Naive thymus-derived CD8-positive, alpha-beta T cell (primary cell): ENCODE measurements around the gene GRK1. TPM values are rescaled to one million over a fixed set of nuclear protein-coding genes. Genes with fewer than 3 reads are reported as not detected.
A peak's percentile ranks its signal among the peaks of the same experiment; 100 is the strongest.

ENCODE experiments used
- ATAC-seq, 2 donors: fragments of 150-1000 bp; cut with Tn5 transposase in 1 of 2; sonication (Bioruptor Pico), chemical (Tn5 transposase) in 1 of 2; 1 replicate in 1 of 2; 2 replicates in 1 of 2; pipeline ENCODE4 v1.10.0; 2021; ENCODE audit warnings: mild to moderate bottlenecking in 2 of 2, moderate library complexity in 2 of 2
- POLR2A ChIA-PET: fragments of 350-600 bp; sonication (Branson Sonifier 250); formaldehyde crosslinking; loops from one replicate; lab custom pipeline; 2021; ENCODE audit warnings: antibody characterized with exemption; lab: Charles Lee
- DNase-seq, 10 donors: peaks; one replicate each; pipeline versions ENCODE4 v3.0.0 to v3.0.0-alpha.2; 2020 to 2022
- H3K27ac Mint-ChIP-seq, 10 donors: one replicate each; pipeline ENCODE4 v1.8.0; 2020 to 2022; ENCODE audit warnings: mild to moderate bottlenecking in 10 of 10, mixed read lengths in 10 of 10, moderate library complexity in 4 of 10, inconsistent platforms in 1 of 10
- H3K27me3 Mint-ChIP-seq, 5 donors: one replicate each; pipeline ENCODE4 v1.8.0; 2021 to 2022; ENCODE audit warnings: mixed read lengths in 5 of 5
- H3K36me3 Mint-ChIP-seq, 3 donors: one replicate each; pipeline ENCODE4 v1.8.0; 2020 to 2022; ENCODE audit warnings: mixed read lengths in 3 of 3, mild to moderate bottlenecking in 2 of 3, inconsistent platforms in 1 of 3
- H3K4me1 Mint-ChIP-seq, 4 donors: one replicate each; pipeline ENCODE4 v1.8.0; 2021 to 2022; ENCODE audit warnings: mixed read lengths in 4 of 4
- H3K4me3 Mint-ChIP-seq, 10 donors: one replicate each; pipeline ENCODE4 v1.8.0; 2020 to 2022; ENCODE audit warnings: mild to moderate bottlenecking in 10 of 10, mixed read lengths in 10 of 10, moderate library complexity in 6 of 10, inconsistent platforms in 1 of 10
- H3K9me3 Mint-ChIP-seq, 9 donors: one replicate each; pipeline ENCODE4 v1.8.0; 2020 to 2022; ENCODE audit warnings: mixed read lengths in 9 of 9, mild to moderate bottlenecking in 3 of 9, inconsistent platforms in 1 of 9, moderate library complexity in 1 of 9
- polyA plus RNA-seq, 3 donors: library from polyadenylated mRNA; unstranded; fragments of 300-500 nt; fragmentation: Illumina TruSeq; gene quantifications; one replicate each; pipeline ENCODE4 v1.2.3, GENCODE V29; 2021
- total RNA-seq, 8 experiments: library from RNA in 2 of 8; stranded (reverse) in 2 of 8; gene quantifications; one replicate each; pipeline ENCODE4 v1.2.3 and lab custom pipeline; 2021 to 2026

Gene GRK1
- total and polyA plus RNA-seq, 5 experiments from 2014 or later, result not detected

- peaks cover 0 to 18% (median 9%) of the 10 kb centered on the region in 4 donors for H3K4me1 Mint-ChIP-seq
- POLR2A ChIA-PET, result no interaction called here
- DNase-seq (peak in 1 of 10 donors; percentile 4), ATAC-seq (no peak)
- H3K27ac Mint-ChIP-seq, result peak overlapping the region in 5 of 10 donors; percentile 7 to 81 (median 35)
- H3K4me3 Mint-ChIP-seq, result no peak overlapping the region
- H3K27me3 Mint-ChIP-seq, result no peaks in the 10 kb centered on the region
- H3K9me3 Mint-ChIP-seq, result peaks cover 0 to 2% (median 0%) of the 10 kb centered on the region in 9 donors
- peaks cover 0 to 19% (median 11%) of the 10 kb centered on the region in 3 donors for H3K36me3 Mint-ChIP-seq
These were observed 40.9 kb upstream of the GRK1 start for GRCh38 chr13:113625965-113626721.

- ATAC-seq (no peak), DNase-seq (peak in 1 of 10 donors; percentile 35)
- peaks cover 0 to 2% (median 0%) of the 10 kb centered on the region in 9 donors for H3K9me3 Mint-ChIP-seq
- H3K4me1 Mint-ChIP-seq, result peaks cover 0 to 26% (median 10%) of the 10 kb centered on the region in 4 donors
- H3K36me3 Mint-ChIP-seq, result peaks cover 0 to 19% (median 18%) of the 10 kb centered on the region in 3 donors
- H3K27me3 Mint-ChIP-seq, result no peaks in the 10 kb centered on the region
- POLR2A ChIA-PET, result no interaction called here
- peak overlapping the region in 3 of 10 donors; percentile 31 to 35 (median 34) for H3K27ac Mint-ChIP-seq
- no peak overlapping the region for H3K4me3 Mint-ChIP-seq
These were observed 39.9 kb upstream of the GRK1 start for GRCh38 chr13:113627136-113627535.

- H3K4me1 Mint-ChIP-seq, result peaks cover 9 to 36% (median 17%) of the 10 kb centered on the region in 4 donors
- DNase-seq, result peak in 1 of 10 donors; percentile 28
- peaks cover 0 to 23% (median 20%) of the 10 kb centered on the region in 3 donors for H3K36me3 Mint-ChIP-seq
- POLR2A ChIA-PET, result no interaction called here
- ATAC-seq, result no peak
- H3K9me3 Mint-ChIP-seq, result peaks cover 0 to 2% (median 0%) of the 10 kb centered on the region in 9 donors
- peak overlapping the region in 1 of 10 donors; percentile 20 for H3K4me3 Mint-ChIP-seq
- H3K27ac Mint-ChIP-seq, result peak overlapping the region in 4 of 10 donors; percentile 14 to 79 (median 64)
- H3K27me3 Mint-ChIP-seq, result no peaks in the 10 kb centered on the region
These were observed 38.4 kb upstream of the GRK1 start for GRCh38 chr13:113628291-113629270.

GRCh38 chr13:113629866-113630265 lies 37.2 kb upstream of the GRK1 start:
- peaks cover 21 to 45% (median 27%) of the 10 kb centered on the region in 4 donors for H3K4me1 Mint-ChIP-seq
- POLR2A ChIA-PET, result interaction anchor here (0.7 kb wide), 1 partner anchor 650 kb away, joined by 3 read pairs; no protein-coding TSS in a partner anchor
- DNase-seq (peak in 1 of 10 donors; percentile 57), ATAC-seq (no peak)
- H3K27ac Mint-ChIP-seq, result peak overlapping the region in 3 of 10 donors; percentile 7 to 79 (median 14)
- no peaks in the 10 kb centered on the region for H3K27me3 Mint-ChIP-seq
- no peak overlapping the region for H3K4me3 Mint-ChIP-seq
- peaks cover 0 to 20% (median 18%) of the 10 kb centered on the region in 3 donors for H3K36me3 Mint-ChIP-seq
- peaks cover 0 to 2% (median 0%) of the 10 kb centered on the region in 9 donors for H3K9me3 Mint-ChIP-seq

GRCh38 chr13:113630296-113630695 lies 36.7 kb upstream of the GRK1 start:
- Mint-ChIP-seq H3K4me3 (no peak overlapping the region), H3K4me1 (peaks cover 24 to 50% (median 31%) of the 10 kb centered on the region in 4 donors), H3K9me3 (peaks cover 0 to 2% (median 0%) of the 10 kb centered on the region in 9 donors), H3K27me3 (no peaks in the 10 kb centered on the region), H3K36me3 (peaks cover 0 to 20% (median 19%) of the 10 kb centered on the region in 3 donors), H3K27ac (peak overlapping the region in 3 of 10 donors; percentile 28 to 79 (median 59))
- POLR2A ChIA-PET, result no interaction called here
- no peak for ATAC-seq
- peak in 1 of 10 donors; percentile 22 for DNase-seq

GRCh38 chr13:113630804-113631203 lies 36.2 kb upstream of the GRK1 start:
- Mint-ChIP-seq H3K27ac (peak overlapping the region in 4 of 10 donors; percentile 56 to 82 (median 69)), H3K9me3 (peaks cover 0 to 2% (median 0%) of the 10 kb centered on the region in 9 donors), H3K4me1 (peaks cover 24 to 53% (median 32%) of the 10 kb centered on the region in 4 donors), H3K4me3 (no peak overlapping the region), H3K27me3 (no peaks in the 10 kb centered on the region), H3K36me3 (peaks cover 0 to 20% (median 19%) of the 10 kb centered on the region in 3 donors)
- DNase-seq (peak in 1 of 10 donors; percentile 9), ATAC-seq (no peak)
- POLR2A ChIA-PET, result interaction anchor here (0.6 kb wide), 1 partner anchor 479 kb away, joined by 3 read pairs; no protein-coding TSS in a partner anchor

- Mint-ChIP-seq H3K9me3 (peaks cover 0 to 2% (median 0%) of the 10 kb centered on the region in 9 donors), H3K4me3 (no peak overlapping the region), H3K27ac (peak overlapping the region in 7 of 10 donors; percentile 4 to 87 (median 73)), H3K27me3 (no peaks in the 10 kb centered on the region), H3K4me1 (peaks cover 24 to 60% (median 32%) of the 10 kb centered on the region in 4 donors), H3K36me3 (peaks cover 0 to 22% (median 22%) of the 10 kb centered on the region in 3 donors)
- POLR2A ChIA-PET, result interaction anchor here (0.6 kb wide), 1 partner anchor 479 kb away, joined by 3 read pairs; no protein-coding TSS in a partner anchor
- ATAC-seq (no peak), DNase-seq (peak in 1 of 10 donors; percentile 34)
These were observed 35.5 kb upstream of the GRK1 start for GRCh38 chr13:113631341-113632095.

- POLR2A ChIA-PET, result no interaction called here
- ATAC-seq (no peak), DNase-seq (peak in 2 of 10 donors; percentile 25 to 60)
- H3K9me3 Mint-ChIP-seq, result peaks cover 0 to 2% (median 0%) of the 10 kb centered on the region in 9 donors
- H3K4me1 Mint-ChIP-seq, result peaks cover 22 to 67% (median 32%) of the 10 kb centered on the region in 4 donors
- H3K27ac Mint-ChIP-seq, result peak overlapping the region in 9 of 10 donors; percentile 11 to 96 (median 90)
- H3K27me3 Mint-ChIP-seq, result no peaks in the 10 kb centered on the region
- peaks cover 0 to 25% (median 25%) of the 10 kb centered on the region in 3 donors for H3K36me3 Mint-ChIP-seq
- peak overlapping the region; percentile 44 to 82 (median 66) for H3K4me3 Mint-ChIP-seq
These were observed 34.1 kb upstream of the GRK1 start for GRCh38 chr13:113632706-113633484.

GRCh38 chr13:113633485-113633873 lies 33.5 kb upstream of the GRK1 start:
- DNase-seq (peak in 1 of 10 donors; percentile 61), ATAC-seq (no peak)
- Mint-ChIP-seq H3K27ac (peak overlapping the region in 9 of 10 donors; percentile 81 to 97 (median 90)), H3K9me3 (no peaks in the 10 kb centered on the region), H3K4me1 (peaks cover 22 to 67% (median 31%) of the 10 kb centered on the region in 4 donors), H3K36me3 (peaks cover 0 to 27% (median 27%) of the 10 kb centered on the region in 3 donors), H3K27me3 (no peaks in the 10 kb centered on the region), H3K4me3 (peak overlapping the region in 8 of 10 donors; percentile 21 to 87 (median 68))
- POLR2A ChIA-PET, result no interaction called here

GRCh38 chr13:113634279-113635047 lies 32.6 kb upstream of the GRK1 start:
- peaks cover 0 to 32% (median 30%) of the 10 kb centered on the region in 3 donors for H3K36me3 Mint-ChIP-seq
- ATAC-seq, result peak; percentile 92 to 96

More at GRCh38 chr13:113634279-113635047, 32.6 kb upstream of the GRK1 start:
- peak in 5 of 10 donors; percentile 31 to 86 (median 64) for DNase-seq
- peak overlapping the region; percentile 21 to 87 (median 63) for H3K4me3 Mint-ChIP-seq
- H3K27ac Mint-ChIP-seq, result peak overlapping the region; percentile 67 to 97 (median 90)
- POLR2A ChIA-PET, result interaction anchor here (1.0 kb wide), 1 partner anchor 15 kb away, joined by 3 read pairs; no protein-coding TSS in a partner anchor
- peaks cover 20 to 62% (median 28%) of the 10 kb centered on the region in 4 donors for H3K4me1 Mint-ChIP-seq
- H3K27me3 Mint-ChIP-seq, result no peaks in the 10 kb centered on the region
- H3K9me3 Mint-ChIP-seq, result no peaks in the 10 kb centered on the region
